Esophagus mucosa (tissue), 1 donor: ENCODE measurements around the gene DCAF7. TPM values are rescaled to one million over a fixed set of nuclear protein-coding genes. Genes with fewer than 3 reads are reported as not detected.
A peak's percentile ranks its signal among the peaks of the same experiment; 100 is the strongest.

Experiments used
- ATAC-seq: fragments of 200-7000 bp; cut with Tn5 transposase; one replicate; pipeline ENCODE4 v1.9.1; 2020
- total RNA-seq: library from RNA; stranded (reverse); gene quantifications from one replicate; pipeline ENCODE4 v1.2.4, GENCODE V29; 2023
- donor health status: DM: yes; HTN: yes; CAD: no.

The DCAF7 gene
- 38.4 TPM for total RNA-seq

GRCh38 chr17:63549946-63550816 is at the start of gene DCAF7:
Gene DCAF7 (plus strand): TSS chr17:63550477. CDS start chr17:63550678, 201 bp downstream.
- ATAC-seq: peak; percentile 98

- ATAC-seq: no peak
Measured at GRCh38 chr17:63500543-63501390, 49.5 kb upstream of the DCAF7 start.

GRCh38 chr17:63503341-63503705 is 47.0 kb upstream of the DCAF7 start:
- ATAC-seq: no peak

GRCh38 chr17:63504261-63504660 is 46.0 kb upstream of the DCAF7 start:
- no peak for ATAC-seq

GRCh38 chr17:63505341-63505740 is 44.9 kb upstream of the DCAF7 start:
- ATAC-seq: no peak

GRCh38 chr17:63506627-63507026 is 43.6 kb upstream of the DCAF7 start:
- ATAC-seq: no peak

GRCh38 chr17:63511331-63511730 is 38.9 kb upstream of the DCAF7 start:
- ATAC-seq: no peak

GRCh38 chr17:63512388-63512787 is 37.9 kb upstream of the DCAF7 start:
- no peak for ATAC-seq

- no peak for ATAC-seq
Measured at GRCh38 chr17:63512896-63513644, 37.2 kb upstream of the DCAF7 start.

- ATAC-seq: no peak
Measured at GRCh38 chr17:63514477-63514876, 35.8 kb upstream of the DCAF7 start.

GRCh38 chr17:63514974-63515373 is 35.3 kb upstream of the DCAF7 start:
- no peak for ATAC-seq

GRCh38 chr17:63515426-63515825 is 34.9 kb upstream of the DCAF7 start:
- no peak for ATAC-seq

GRCh38 chr17:63516910-63517824 is 33.1 kb upstream of the DCAF7 start:
- ATAC-seq: no peak

GRCh38 chr17:63517825-63518534 is 32.3 kb upstream of the DCAF7 start:
- ATAC-seq: no peak

GRCh38 chr17:63519116-63519881 is 31.0 kb upstream of the DCAF7 start:
- ATAC-seq: no peak

- ATAC-seq: no peak
Measured at GRCh38 chr17:63519972-63520882, 30.1 kb upstream of the DCAF7 start.

GRCh38 chr17:63523253-63523855 is 26.9 kb upstream of the DCAF7 start, which contains the start of gene KCNH6:
Gene KCNH6 (plus strand): TSS chr17:63523358. CDS start chr17:63523414, 56 bp downstream.
- no peak for ATAC-seq

- ATAC-seq: no peak
Measured at GRCh38 chr17:63524051-63524450, 26.2 kb upstream of the DCAF7 start.
